ENCODE results near the gene GGCT.

GGCT gene

DNA sequence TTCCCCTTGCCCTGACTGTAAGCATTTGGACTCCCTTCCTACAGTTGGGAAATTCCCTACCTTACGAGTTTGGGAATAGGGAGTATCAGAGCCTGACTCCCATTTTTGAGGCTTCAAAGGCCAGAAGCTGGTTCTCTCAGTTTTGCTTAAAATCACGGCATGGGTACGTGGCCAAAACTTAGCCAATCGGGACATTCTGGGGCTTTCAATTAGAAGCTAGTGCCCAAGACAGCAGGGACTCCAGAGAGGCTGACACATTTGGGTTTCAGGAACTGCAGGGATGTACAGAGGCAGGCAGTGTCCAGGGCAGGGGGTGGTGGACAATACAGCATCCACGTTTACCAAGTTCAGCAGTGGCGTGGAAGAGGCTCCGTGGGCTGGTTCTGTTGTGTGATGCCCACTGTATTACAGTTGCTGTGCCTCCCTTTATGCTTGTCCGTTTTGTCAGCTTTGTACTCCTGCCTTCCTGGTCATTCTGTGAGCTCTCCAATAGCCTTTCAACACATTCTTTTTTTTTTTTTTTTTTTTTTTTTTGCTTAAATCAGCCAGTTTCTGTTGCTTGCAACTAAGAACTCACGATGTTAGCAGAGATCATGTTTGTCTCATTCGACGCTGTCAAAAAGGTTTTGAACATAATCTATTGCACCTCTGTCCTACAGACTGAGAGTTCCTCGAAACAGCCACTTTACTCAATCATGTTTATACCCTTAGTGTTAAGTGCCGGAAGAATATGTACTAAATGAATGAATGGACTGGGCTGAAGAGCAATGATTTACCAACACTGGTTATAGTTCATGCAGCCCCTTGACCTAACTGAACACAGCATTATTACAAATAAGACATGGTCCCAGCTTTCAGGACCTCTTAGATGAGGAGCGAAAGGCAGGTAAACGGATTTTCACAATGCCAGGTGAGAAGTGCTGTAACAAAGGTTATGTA, 1.1 kb downstream of the GGCT start:
- Histone ChIP-seq H4K20me1 (ENCODE audit: low read depth, low read length) (no peaks in the 10 kb centered on the region), H3K4me3 (ENCODE audit: insufficient read depth, low read length, poor library complexity, severe bottlenecking) (peak overlapping the region; percentile 67), H3K9me2 (replicated peaks; ENCODE audit: insufficient read depth, low read length) (no peaks in the 10 kb centered on the region), H3K79me2 (ENCODE audit: insufficient read depth, low read length) (peaks cover 51% of the 10 kb centered on the region), H3K27me3 (ENCODE audit: low read length) (no peaks in the 10 kb centered on the region), H3K36me3 (ENCODE audit: low read length) (0 out of 2 replicates have a peak, but pooled peaks cover 4% of the 10 kb centered on the region), H3K9me3 (ENCODE audit: insufficient read depth, low read length) (no peaks in the 10 kb centered on the region), H3F3A (ENCODE audit: insufficient read depth) (no peaks in the 10 kb centered on the region), H3K9ac (ENCODE audit: low read length) (peak overlapping the region; percentile 86), H3K4me2 (ENCODE audit: low read depth, low read length, poor library complexity, severe bottlenecking) (peak overlapping the region; percentile 72), H3K27ac (ENCODE audit: low read depth, low read length) (no peak overlapping the region), H2AFZ (ENCODE audit: low read depth, low read length, severe bottlenecking) (no peak overlapping the region)
- TF ChIP-seq EZH2phosphoT487 (conservative IDR thresholded peaks at IDR 0.05; ENCODE audit: low read length), result no peak
- TF ChIP-seq, protein P1, sequence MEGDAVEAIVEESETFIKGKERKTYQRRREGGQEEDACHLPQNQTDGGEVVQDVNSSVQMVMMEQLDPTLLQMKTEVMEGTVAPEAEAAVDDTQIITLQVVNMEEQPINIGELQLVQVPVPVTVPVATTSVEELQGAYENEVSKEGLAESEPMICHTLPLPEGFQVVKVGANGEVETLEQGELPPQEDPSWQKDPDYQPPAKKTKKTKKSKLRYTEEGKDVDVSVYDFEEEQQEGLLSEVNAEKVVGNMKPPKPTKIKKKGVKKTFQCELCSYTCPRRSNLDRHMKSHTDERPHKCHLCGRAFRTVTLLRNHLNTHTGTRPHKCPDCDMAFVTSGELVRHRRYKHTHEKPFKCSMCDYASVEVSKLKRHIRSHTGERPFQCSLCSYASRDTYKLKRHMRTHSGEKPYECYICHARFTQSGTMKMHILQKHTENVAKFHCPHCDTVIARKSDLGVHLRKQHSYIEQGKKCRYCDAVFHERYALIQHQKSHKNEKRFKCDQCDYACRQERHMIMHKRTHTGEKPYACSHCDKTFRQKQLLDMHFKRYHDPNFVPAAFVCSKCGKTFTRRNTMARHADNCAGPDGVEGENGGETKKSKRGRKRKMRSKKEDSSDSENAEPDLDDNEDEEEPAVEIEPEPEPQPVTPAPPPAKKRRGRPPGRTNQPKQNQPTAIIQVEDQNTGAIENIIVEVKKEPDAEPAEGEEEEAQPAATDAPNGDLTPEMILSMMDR (IDR thresholded peaks at IDR 0.05; ENCODE audit: insufficient read depth, low read length, poor library complexity, severe bottlenecking), result no peak

DNA sequence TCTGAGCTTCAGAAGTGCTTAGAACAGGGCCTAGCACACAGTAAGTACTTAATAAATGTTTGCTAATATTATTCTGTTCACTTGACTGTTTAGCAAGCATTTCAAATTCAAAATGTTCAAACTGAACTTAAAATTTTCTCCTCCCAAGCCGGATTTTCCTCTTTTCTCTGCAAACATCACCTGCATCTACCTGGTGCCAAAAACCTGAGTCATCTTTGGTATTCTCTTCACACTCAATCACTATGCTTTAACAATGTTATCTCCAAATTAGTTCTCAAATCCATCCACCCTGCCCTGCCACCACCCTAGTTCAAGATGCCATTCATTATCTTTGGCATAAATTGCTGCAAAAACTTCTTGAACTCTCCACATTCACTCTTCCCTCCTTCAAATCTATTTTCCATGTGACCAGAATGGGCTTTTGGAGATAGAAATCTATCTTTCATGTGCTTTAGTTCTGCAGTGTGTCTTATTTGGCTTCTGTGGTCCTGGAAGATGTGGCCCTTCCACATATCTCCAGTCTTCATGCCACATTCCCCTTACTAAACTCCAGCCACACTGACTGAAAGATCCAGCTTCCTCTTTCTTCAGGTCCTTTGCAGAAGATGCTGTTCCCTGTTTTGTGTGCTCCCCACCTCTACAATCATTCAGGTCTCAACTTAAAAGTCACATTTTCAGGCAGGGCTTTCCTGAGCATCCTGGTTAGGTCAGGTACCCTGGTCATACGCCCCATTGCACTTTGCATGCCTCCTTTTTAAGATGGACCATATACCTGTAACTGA, 2.0 kb downstream of the GGCT start:
- Histone ChIP-seq H3K79me2 (ENCODE audit: insufficient read depth, low read length) (peaks cover 51% of the 10 kb centered on the region), H3K4me3 (ENCODE audit: insufficient read depth, low read length, poor library complexity, severe bottlenecking) (peak overlapping the region; percentile 67), H3K9me2 (replicated peaks; ENCODE audit: insufficient read depth, low read length) (no peaks in the 10 kb centered on the region), H3K27me3 (ENCODE audit: low read length) (no peaks in the 10 kb centered on the region), H3K36me3 (ENCODE audit: low read length) (peaks cover 8% of the 10 kb centered on the region), H3K9ac (ENCODE audit: low read length) (peak overlapping the region; percentile 86), H3K27ac (ENCODE audit: low read depth, low read length) (no peak overlapping the region), H3K4me2 (ENCODE audit: low read depth, low read length, poor library complexity, severe bottlenecking) (peak overlapping the region; percentile 72), H4K20me1 (ENCODE audit: low read depth, low read length) (no peaks in the 10 kb centered on the region), H3F3A (ENCODE audit: insufficient read depth) (no peaks in the 10 kb centered on the region), H3K9me3 (ENCODE audit: insufficient read depth, low read length) (no peaks in the 10 kb centered on the region), H2AFZ (ENCODE audit: low read depth, low read length, severe bottlenecking) (no peak overlapping the region)
- no peak for TF ChIP-seq EZH2phosphoT487 (conservative IDR thresholded peaks at IDR 0.05; ENCODE audit: low read length)
- TF ChIP-seq, protein P1 (IDR thresholded peaks at IDR 0.05; ENCODE audit: insufficient read depth, low read length, poor library complexity, severe bottlenecking), result no peak

DNA sequence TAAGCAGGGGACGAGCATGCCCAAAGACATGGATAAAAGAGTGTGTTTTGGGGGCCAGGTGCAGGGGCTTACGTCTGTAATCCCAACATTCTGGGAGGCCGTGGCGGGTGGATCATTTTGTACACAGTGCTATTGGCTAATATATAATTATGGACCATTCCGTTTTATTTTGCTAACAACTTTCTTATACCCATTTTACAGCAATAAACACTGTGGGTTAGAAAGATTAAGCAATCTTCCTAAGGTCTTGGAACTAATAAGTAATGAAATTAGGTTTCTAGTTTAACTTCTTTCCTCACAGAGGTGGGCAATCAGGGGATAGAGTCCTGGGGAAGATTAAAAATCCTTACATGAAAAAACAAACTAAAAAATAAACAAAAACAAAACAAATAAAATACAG, 3.4 kb downstream of the GGCT start:
- H3K27me3 ChIP-seq (ENCODE audit: low read length), result no peaks in the 10 kb centered on the region
- no peak overlapping the region for H3K27ac ChIP-seq (ENCODE audit: low read depth, low read length)
- no peaks in the 10 kb centered on the region for H3F3A ChIP-seq (ENCODE audit: insufficient read depth)
- no peak for TF ChIP-seq EZH2phosphoT487 (conservative IDR thresholded peaks at IDR 0.05; ENCODE audit: low read length)
- TF ChIP-seq, protein P1 (IDR thresholded peaks at IDR 0.05; ENCODE audit: insufficient read depth, low read length, poor library complexity, severe bottlenecking), result no peak
- no peaks in the 10 kb centered on the region for H4K20me1 ChIP-seq (ENCODE audit: low read depth, low read length)
- no peak overlapping the region for H2AFZ ChIP-seq (ENCODE audit: low read depth, low read length, severe bottlenecking)
- no peak overlapping the region for H3K9ac ChIP-seq (ENCODE audit: low read length)
- peak overlapping the region; percentile 72 for H3K4me2 ChIP-seq (ENCODE audit: low read depth, low read length, poor library complexity, severe bottlenecking)
- no peaks in the 10 kb centered on the region for H3K9me2 ChIP-seq (replicated peaks; ENCODE audit: insufficient read depth, low read length)
- no peak overlapping the region for H3K4me3 ChIP-seq (ENCODE audit: insufficient read depth, low read length, poor library complexity, severe bottlenecking)
- peaks cover 51% of the 10 kb centered on the region for H3K79me2 ChIP-seq (ENCODE audit: insufficient read depth, low read length)
- H3K9me3 ChIP-seq (ENCODE audit: insufficient read depth, low read length), result no peaks in the 10 kb centered on the region
- H3K36me3 ChIP-seq (ENCODE audit: low read length), result peaks cover 20% of the 10 kb centered on the region
